Measurements from ENCODE around the gene NUP98.

GRCh38 chr11:3767536-3767935, 29.8 kb downstream of the NUP98 start:
- TF ChIP-seq CTCF (conservative IDR thresholded peaks at IDR 0.05; ENCODE audit: low read length): no peak
- no peak for TF ChIP-seq EZH2phosphoT487 (IDR thresholded peaks at IDR 0.05; ENCODE audit: borderline replicate concordance, low read depth, low read length)

Measured in OCI-LY7 (cell line).